K562 (cell line): ENCODE data around the gene UBE2K. TPM values are rescaled to one million over a fixed set of nuclear protein-coding genes. Genes with fewer than 3 reads are reported as not detected.
"Not testable (repeated sequence)": the region's sequence is repeated elsewhere in the genome, so short reads cannot be mapped to it uniquely, and the experiment has no call there.

Experiments used
- ATAC-seq: fragments of 200-7000 bp; cut with Tn5 transposase; 3 replicates; pipeline ENCODE4 v1.9.1; 2020; ENCODE audit warnings: moderate library complexity
- BruUV-seq: library from RNA; stranded (reverse); fragments of 400-500 nt; replicated peaks from 2 replicates; lab custom pipeline; 2021; lab: Mats Ljungman, UMichigan
- CTCF ChIA-PET: fragments of 300-600 bp; formaldehyde crosslinking; extraction: SDS; loops from one replicate; lab custom pipeline; 2021; ENCODE audit warnings: low intra/inter-chr PET ratio; lab: Yijun Ruan, JAX
- POLR2A ChIA-PET: fragments of 300-600, 350-650 bp; sonication (Branson Sonifier 250); formaldehyde crosslinking; extraction: SDS; loops from one replicate; lab custom pipeline; 2021; ENCODE audit warnings: antibody characterized with exemption, inconsistent platforms; lab: Yijun Ruan, JAX
- DNase-seq, 4 experiments: peaks; one replicate each; pipeline versions ENCODE4 v3.0.0 to v3.0.0-alpha.2; 2011 to 2018; ENCODE audit warnings: low spot score in 3 of 4, mixed read lengths in 3 of 4; ENCODE audit errors: extremely low read depth in 1 of 4
- FAIRE-seq: peaks from 2 replicates; lab custom pipeline; 2011; peaks lifted over from hg19 to GRCh38; lab: Jason Lieb, UNC
- H2AFZ ChIP-seq: 2 replicates; pipeline ENCODE4 v1.6.0; 2011; ENCODE audit warnings: low read depth, low read length, control low read depth, inconsistent platforms
- H3K27ac ChIP-seq: fragments of 200-600 bp; 3 replicates; pipeline ENCODE4 v1.8.0; 2011; ENCODE audit warnings: low read depth, mild to moderate bottlenecking, control low read depth, inconsistent platforms, low read length, moderate library complexity, mixed read lengths; ENCODE audit errors: extremely low read depth
- H3K27me3 ChIP-seq, 2 experiments: fragments of 300-600 bp in 1 of 2; 2 replicates in 1 of 2; 3 replicates in 1 of 2; pipeline versions ENCODE4 v1.6.0 to v1.8.0; 2011; ENCODE audit warnings: inconsistent platforms in 2 of 2, low read length in 2 of 2, mild to moderate bottlenecking in 1 of 2, mixed read lengths in 1 of 2, moderate library complexity in 1 of 2; ENCODE audit not compliant: control insufficient read depth in 2 of 2, insufficient read depth in 2 of 2
- H3K36me3 ChIP-seq: fragments of 300-600 bp; 3 replicates; pipeline ENCODE4 v1.8.0; 2011; ENCODE audit warnings: mild to moderate bottlenecking, low read length, inconsistent platforms; ENCODE audit not compliant: control insufficient read depth, insufficient read depth
- H3K4me1 ChIP-seq, 2 experiments: fragments of 200-600 bp in 1 of 2; replicated peaks in 1 of 2; 2 replicates in 1 of 2; 3 replicates in 1 of 2; pipeline versions ENCODE4 v1.5.1 to v1.8.0; 2011; ENCODE audit warnings: inconsistent platforms in 2 of 2, low read length in 2 of 2, mild to moderate bottlenecking in 1 of 2, mixed read lengths in 1 of 2, moderate library complexity in 1 of 2; ENCODE audit not compliant: control insufficient read depth in 2 of 2, insufficient read depth in 2 of 2
- H3K4me2 ChIP-seq: 2 replicates; pipeline ENCODE4 v1.6.1; 2011; ENCODE audit warnings: low read length, control low read depth, inconsistent platforms, mixed read lengths; ENCODE audit not compliant: insufficient read depth
- H3K4me3 ChIP-seq: fragments of 200-600 bp; sonication (generic), shearing (Covaris generic); 2 replicates; pipeline ENCODE4 v1.5.1; 2016; ENCODE audit warnings: control low read depth, inconsistent platforms
- H3K79me2 ChIP-seq: fragments of 200-600 bp; 3 replicates; pipeline ENCODE4 v1.8.0; 2011; ENCODE audit warnings: low read length, inconsistent platforms; ENCODE audit not compliant: control insufficient read depth, insufficient read depth
- H3K9ac ChIP-seq, 2 experiments: 2 replicates each; pipeline versions ENCODE4 v1.6.0 to v1.6.1; 2011; ENCODE audit warnings: low read depth in 2 of 2, low read length in 2 of 2, control low read depth in 1 of 2, inconsistent platforms in 1 of 2, mild to moderate bottlenecking in 1 of 2, mixed read lengths in 1 of 2; ENCODE audit not compliant: insufficient read depth in 1 of 2
- H3K9me1 ChIP-seq: one replicate; pipeline ENCODE4 v1.6.0; 2011; ENCODE audit warnings: inconsistent platforms, mild to moderate bottlenecking, low read length, moderate library complexity; ENCODE audit not compliant: control insufficient read depth, insufficient read depth
- H3K9me3 ChIP-seq: replicated peaks from 2 replicates; pipeline ENCODE4 v1.5.1; 2011; ENCODE audit warnings: low read depth, low read length, inconsistent platforms; ENCODE audit not compliant: control insufficient read depth, insufficient read depth
- H4K20me1 ChIP-seq: replicated peaks from 2 replicates; pipeline ENCODE4 v1.6.1; 2011; ENCODE audit warnings: low read length, inconsistent platforms, mixed read lengths; ENCODE audit not compliant: control insufficient read depth, insufficient read depth
- ZBED1 ChIP-seq: IDR thresholded peaks from 2 replicates; pipeline ENCODE4 v1.6.1; 2014
- ZNF384 ChIP-seq: IDR thresholded peaks from 2 replicates; pipeline ENCODE4 v1.6.1; 2012; ENCODE audit warnings: low read depth, low read length, improper control_type of control experiment
- WGBS: fragments of 100-300 bp; shearing (Covaris generic); methylation state at CpG from one replicate; pipeline ENCODE4 v1.1.6; 2016; ENCODE audit warnings: low coverage, mixed read lengths; ENCODE audit not compliant: insufficient coverage; ENCODE audit errors: missing lambda C conversion rate; 5-methylcytosine and 5-hydroxymethylcytosine counted together
- in situ Hi-C: fragments of 300-500 bp; cut with MboI; formaldehyde crosslinking; loops from 4 replicates; pipeline ENCODE4 v1.15.0; 2018; ENCODE audit warnings: inconsistent platforms, mixed read lengths
- intact Hi-C: fragments of 100-400 bp; cut with micrococcal nuclease; formaldehyde crosslinking; loops from 2 replicates; pipeline ENCODE4 v1.14.2; 2022
- polyA plus RNA-seq, 8 experiments: library from polyadenylated mRNA; depleted of rRNA in 4 of 8; stranded (reverse) in 5 of 8; unstranded in 3 of 8; fragments of >200 nt; fragmentation: Nextera tagmentation in 2 of 8; fragmentation: Illumina TruSeq in 1 of 8; extraction: Ambion mirVana in 2 of 8; extraction: Trizol in 1 of 8; gene quantifications; 2 replicates each; pipeline versions ENCODE4 v1.2.1 to v1.2.3, GENCODE V29; 2011 to 2014; ENCODE audit warnings: inconsistent platforms in 1 of 8, missing spikeins in 1 of 8
- total RNA-seq, 7 experiments: library from RNA; depleted of rRNA in 6 of 7; stranded (reverse); fragments of >200 nt in 6 of 7; fragmentation: Illumina TruSeq in 2 of 7; extraction: Trizol in 2 of 7; gene quantifications; 2 replicates each; pipeline versions ENCODE4 v1.2.1 to v1.2.3, GENCODE V29; 2011 to 2021; ENCODE audit warnings: low replicate concordance in 1 of 7
- TF ChIP-seq, protein P1 (sequence below): sonication (generic); formaldehyde crosslinking; IDR thresholded peaks from 2 replicates; pipeline ENCODE4 v1.8.1; 2023; ENCODE audit warnings: mild to moderate bottlenecking, missing genetic modification reagents

The UBE2K gene
- total and polyA plus RNA-seq, 9 of the 15 experiments (the other 6 are each of a cell fraction or from before 2014, with no cell fraction given) = 29.8 to 190 (median 62.6) TPM

GRCh38 chr4:39704789-39705188 lies 6.9 kb downstream of the UBE2K start:
- ATAC-seq, CTCF ChIA-PET, H3K9ac ChIP-seq, intact Hi-C loops, H3K4me2 ChIP-seq, H3K9me3 ChIP-seq, H2AFZ ChIP-seq, BruUV-seq, H3K27ac ChIP-seq, H3K9me1 ChIP-seq, H3K27me3 ChIP-seq, DNase-seq, FAIRE-seq, in situ Hi-C loops, H3K4me3 ChIP-seq: not testable (repeated sequence)
- H3K4me1 ChIP-seq = peaks cover 8 to 11% of the 10 kb centered on the region in 2 experiments; a peak in 4 of 5 replicates
- POLR2A ChIA-PET = interaction anchor here (0.6 to 1.4 kb wide), 4 partner anchors 14 to 515 kb away, joined by 3 to 6 read pairs (median 4); partner anchors contain the start of gene SMIM14
- peaks cover 99% of the 10 kb centered on the region for H3K79me2 ChIP-seq
- 97% methylated on average over 5 of the region's 13 CpGs for WGBS
- peaks cover 16% of the 10 kb centered on the region for H4K20me1 ChIP-seq
- TF ChIP-seq, protein P1, sequence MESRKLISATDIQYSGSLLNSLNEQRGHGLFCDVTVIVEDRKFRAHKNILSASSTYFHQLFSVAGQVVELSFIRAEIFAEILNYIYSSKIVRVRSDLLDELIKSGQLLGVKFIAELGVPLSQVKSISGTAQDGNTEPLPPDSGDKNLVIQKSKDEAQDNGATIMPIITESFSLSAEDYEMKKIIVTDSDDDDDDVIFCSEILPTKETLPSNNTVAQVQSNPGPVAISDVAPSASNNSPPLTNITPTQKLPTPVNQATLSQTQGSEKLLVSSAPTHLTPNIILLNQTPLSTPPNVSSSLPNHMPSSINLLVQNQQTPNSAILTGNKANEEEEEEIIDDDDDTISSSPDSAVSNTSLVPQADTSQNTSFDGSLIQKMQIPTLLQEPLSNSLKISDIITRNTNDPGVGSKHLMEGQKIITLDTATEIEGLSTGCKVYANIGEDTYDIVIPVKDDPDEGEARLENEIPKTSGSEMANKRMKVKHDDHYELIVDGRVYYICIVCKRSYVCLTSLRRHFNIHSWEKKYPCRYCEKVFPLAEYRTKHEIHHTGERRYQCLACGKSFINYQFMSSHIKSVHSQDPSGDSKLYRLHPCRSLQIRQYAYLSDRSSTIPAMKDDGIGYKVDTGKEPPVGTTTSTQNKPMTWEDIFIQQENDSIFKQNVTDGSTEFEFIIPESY (CRISPR knock-in tag) = peak; percentile 87
- peaks cover 42% of the 10 kb centered on the region for H3K36me3 ChIP-seq

GRCh38 chr4:39706334-39706733 lies 8.4 kb downstream of the UBE2K start:
- in situ Hi-C loops = no loop called here
- DNase-seq (no peak), ATAC-seq (peak; percentile 12), FAIRE-seq (no peak)
- peaks cover 98% of the 10 kb centered on the region for H3K79me2 ChIP-seq
- no peak overlapping the region for H3K4me2 ChIP-seq
- no peak overlapping the region for H3K27ac ChIP-seq
- 88% methylated on average over 6 of the region's 6 CpGs for WGBS
- CTCF ChIA-PET = no interaction called here
- no peaks in the 10 kb centered on the region for H3K9me3 ChIP-seq
- POLR2A ChIA-PET = interaction anchor here (0.7 to 1.6 kb wide), 3 partner anchors 9 to 12 kb away, joined by 4 to 5 read pairs (median 4); partner anchors contain the start of gene UBE2K
- H4K20me1 ChIP-seq = peaks cover 7% of the 10 kb centered on the region; the same call in 1 of the 2 replicates
- TF ChIP-seq ZBED1 = no peak
- peak; percentile 64; the same call in 1 of the 2 replicates for TF ChIP-seq ZNF384
- no peaks in the 10 kb centered on the region for H3K9me1 ChIP-seq
- no peak overlapping the region; a peak in 1 of 4 replicates for H3K9ac ChIP-seq
- BruUV-seq = no TSS peak
- H2AFZ ChIP-seq = no peak overlapping the region
- H3K36me3 ChIP-seq = peaks cover 40% of the 10 kb centered on the region
- peaks cover 8 to 11% of the 10 kb centered on the region in 2 experiments; a peak in 4 of 5 replicates for H3K4me1 ChIP-seq
- intact Hi-C loops = no loop called here
- H3K4me3 ChIP-seq = no peak overlapping the region
- no peaks in the 10 kb centered on the region for H3K27me3 ChIP-seq
